ENCODE measurements around the gene AIFM1. TPM values are rescaled to one million over a fixed set of nuclear protein-coding genes. Genes with fewer than 3 reads are reported as not detected.

The AIFM1 gene
- total and polyA plus RNA-seq, 2 of the 4 experiments (the other 2 are of a cell fraction), result 22.0 to 27.4 TPM

GRCh38 chrX:130173190-130173895 lies 7.7 kb upstream of the AIFM1 start (continued):
- TF ChIP-seq CTCF (conservative IDR thresholded peaks at IDR 0.05; ENCODE audit: low read depth, low read length), result no peak
- no peak for TF ChIP-seq MAFK (IDR thresholded peaks at IDR 0.05; ENCODE audit: low read depth, low read length)
- TF ChIP-seq CEBPB (IDR thresholded peaks at IDR 0.05; ENCODE audit: low read depth, low read length), result peak; percentile 69
- no peak for TF ChIP-seq SMC3 (IDR thresholded peaks at IDR 0.05; ENCODE audit: low read depth, low read length)
- TF ChIP-seq POLR2A (IDR thresholded peaks at IDR 0.05; ENCODE audit: low read depth, low read length), result peak; percentile 53; the same call in 1 of the 2 replicates
- no peak for TF ChIP-seq FOS (IDR thresholded peaks at IDR 0.05; ENCODE audit: low read depth, low read length)

Measured in IMR-90 (cell line).